C4-2B (cell line): ENCODE data around the gene SETD2.

Source experiments
- ZFX ChIP-seq: fragments of 450-650 bp; IDR thresholded peaks from 2 replicates; pipeline ENCODE4 v1.6.1; 2017
- TF ChIP-seq, protein P1 (sequence below): fragments of 450-650 bp; conservative IDR thresholded peaks from 2 replicates; pipeline ENCODE4 v1.5.1; 2017; ENCODE audit warnings: mild to moderate bottlenecking

DNA sequence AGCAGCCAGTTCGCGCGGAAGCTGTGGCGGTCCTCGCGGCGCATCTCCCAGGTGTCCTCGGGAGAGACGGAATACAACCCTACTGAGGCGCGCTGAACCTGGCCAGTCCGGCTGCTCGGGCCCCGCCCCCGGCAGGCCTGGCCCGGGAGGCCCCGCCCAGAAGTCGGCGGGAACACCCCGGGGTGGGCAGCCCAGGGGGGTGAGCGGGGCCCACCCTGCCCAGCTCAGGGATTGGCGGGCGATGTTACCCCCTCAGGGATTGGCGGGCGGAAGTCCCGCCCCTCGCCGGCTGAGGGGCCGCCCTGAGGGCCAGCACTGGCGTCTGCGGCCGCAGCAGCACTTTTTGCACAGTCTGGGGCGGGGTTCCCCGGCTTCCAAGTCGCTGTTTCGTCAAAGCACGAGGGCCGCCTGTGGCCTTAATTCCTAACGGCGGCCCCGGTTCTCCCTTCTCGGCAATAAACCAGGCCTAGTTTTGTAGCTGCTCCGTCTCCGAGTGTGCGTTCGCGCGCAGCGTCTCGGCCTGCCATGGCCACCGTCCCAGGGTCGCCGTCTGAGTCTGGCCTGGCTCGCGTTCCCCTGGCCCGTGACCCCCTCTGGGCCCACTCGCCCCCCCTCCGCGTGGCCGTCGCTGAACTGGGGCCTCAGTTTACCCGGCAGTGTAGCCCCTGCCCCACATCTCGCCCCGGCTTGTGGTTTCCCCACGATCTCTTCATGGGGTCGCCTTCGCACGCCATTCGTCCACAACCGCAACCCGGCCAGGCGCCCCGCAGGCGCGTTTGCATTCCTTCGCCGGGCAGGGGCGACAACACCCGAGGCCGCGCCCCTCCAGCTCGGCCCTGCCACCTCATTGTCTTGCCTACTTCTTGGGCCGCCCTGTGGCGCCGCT, 154.4 kb downstream of the SETD2 start:
- TF ChIP-seq, protein P1, sequence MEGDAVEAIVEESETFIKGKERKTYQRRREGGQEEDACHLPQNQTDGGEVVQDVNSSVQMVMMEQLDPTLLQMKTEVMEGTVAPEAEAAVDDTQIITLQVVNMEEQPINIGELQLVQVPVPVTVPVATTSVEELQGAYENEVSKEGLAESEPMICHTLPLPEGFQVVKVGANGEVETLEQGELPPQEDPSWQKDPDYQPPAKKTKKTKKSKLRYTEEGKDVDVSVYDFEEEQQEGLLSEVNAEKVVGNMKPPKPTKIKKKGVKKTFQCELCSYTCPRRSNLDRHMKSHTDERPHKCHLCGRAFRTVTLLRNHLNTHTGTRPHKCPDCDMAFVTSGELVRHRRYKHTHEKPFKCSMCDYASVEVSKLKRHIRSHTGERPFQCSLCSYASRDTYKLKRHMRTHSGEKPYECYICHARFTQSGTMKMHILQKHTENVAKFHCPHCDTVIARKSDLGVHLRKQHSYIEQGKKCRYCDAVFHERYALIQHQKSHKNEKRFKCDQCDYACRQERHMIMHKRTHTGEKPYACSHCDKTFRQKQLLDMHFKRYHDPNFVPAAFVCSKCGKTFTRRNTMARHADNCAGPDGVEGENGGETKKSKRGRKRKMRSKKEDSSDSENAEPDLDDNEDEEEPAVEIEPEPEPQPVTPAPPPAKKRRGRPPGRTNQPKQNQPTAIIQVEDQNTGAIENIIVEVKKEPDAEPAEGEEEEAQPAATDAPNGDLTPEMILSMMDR, result no peak
- TF ChIP-seq ZFX, result no peak
